ENCODE results near the gene TJP2.

DNA sequence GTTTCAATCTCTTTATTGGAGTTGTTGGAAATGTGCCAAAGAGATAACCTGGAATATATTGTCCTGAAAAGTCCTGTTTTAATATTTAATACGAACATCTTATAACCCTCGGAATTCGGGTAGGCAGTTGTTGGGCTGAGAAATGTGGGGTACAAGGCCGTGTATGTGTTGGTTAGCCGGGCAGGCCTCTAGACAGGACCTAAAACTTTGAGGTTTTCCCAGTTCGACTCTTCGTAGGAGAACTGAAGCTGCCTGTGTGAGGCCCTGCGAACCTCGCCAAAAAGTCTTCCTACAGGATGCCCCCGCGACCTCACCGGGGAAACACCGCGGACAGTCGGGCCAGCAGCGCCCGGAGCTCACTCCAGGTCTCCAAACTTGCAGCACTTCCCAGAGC, 583 bp upstream of the TJP2 start:
- TF ChIP-seq POLR2A (IDR thresholded peaks at IDR 0.05; ENCODE audit: low read length) (no peak), GATA1 (IDR thresholded peaks at IDR 0.05; ENCODE audit: low read depth, low read length) (no peak)
